SH-SY5Y (cell line): ENCODE results near the gene TMEM82.

Experiments used
- GATA2 ChIP-seq: IDR thresholded peaks from 2 replicates; pipeline ENCODE4 v1.6.1; 2011; ENCODE audit warnings: mild to moderate bottlenecking, low read depth, low read length
- GATA3 ChIP-seq: IDR thresholded peaks from 2 replicates; pipeline ENCODE4 v1.6.1; 2011; ENCODE audit warnings: low read depth, mild to moderate bottlenecking, low read length, moderate library complexity

The TMEM82 gene

GRCh38 chr1:15736892-15737261 lies 5.4 kb upstream of the TMEM82 start:
- TF ChIP-seq GATA3: no peak

DNA sequence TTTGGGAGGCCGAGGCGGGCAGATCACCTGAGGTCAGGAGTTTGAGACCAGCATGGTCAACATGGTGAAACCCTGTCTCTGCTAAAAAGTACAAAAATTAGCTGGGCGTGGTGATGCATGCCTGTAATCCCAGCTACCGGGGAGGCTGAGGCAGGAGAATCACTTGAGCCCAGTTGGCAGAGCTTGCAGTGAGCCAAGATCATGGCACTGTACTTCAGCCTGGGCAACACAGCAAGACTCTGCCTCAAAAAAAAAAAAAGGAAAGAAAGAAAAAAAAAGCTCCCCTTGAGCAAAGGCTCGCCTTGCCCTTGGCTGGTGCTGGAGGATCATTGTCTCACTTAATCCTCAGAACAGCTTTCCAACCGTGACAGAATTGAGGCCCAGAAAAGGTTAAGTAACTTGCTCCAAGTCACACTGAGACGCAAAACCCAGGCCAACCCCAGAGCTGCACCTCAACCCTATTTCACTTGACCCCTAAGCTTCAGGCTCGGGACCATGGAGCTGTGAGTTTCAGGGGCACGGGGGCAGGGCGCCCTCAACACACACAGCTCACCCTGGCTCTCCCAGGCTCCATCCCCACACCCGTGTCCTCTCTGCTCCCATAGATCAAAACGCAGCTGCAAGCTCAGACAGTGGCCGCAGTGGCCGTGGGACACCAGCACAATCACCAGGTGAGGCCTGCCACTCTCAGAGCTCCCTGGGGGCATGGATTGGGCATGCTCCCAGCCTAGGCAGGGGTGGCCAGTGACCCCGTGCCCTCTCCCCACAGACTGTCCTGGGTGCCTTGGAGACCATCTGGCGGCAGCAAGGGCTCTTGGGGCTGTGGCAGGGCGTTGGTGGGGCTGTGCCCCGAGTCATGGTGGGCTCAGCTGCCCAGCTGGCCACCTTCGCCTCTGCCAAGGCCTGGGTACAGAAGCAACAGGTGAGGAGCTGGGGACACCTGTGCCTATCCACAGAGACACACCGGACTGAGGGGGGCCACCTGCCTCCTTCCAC lies 4.7 kb upstream of the TMEM82 start:
- no peak for TF ChIP-seq GATA2
- TF ChIP-seq GATA3: no peak

DNA sequence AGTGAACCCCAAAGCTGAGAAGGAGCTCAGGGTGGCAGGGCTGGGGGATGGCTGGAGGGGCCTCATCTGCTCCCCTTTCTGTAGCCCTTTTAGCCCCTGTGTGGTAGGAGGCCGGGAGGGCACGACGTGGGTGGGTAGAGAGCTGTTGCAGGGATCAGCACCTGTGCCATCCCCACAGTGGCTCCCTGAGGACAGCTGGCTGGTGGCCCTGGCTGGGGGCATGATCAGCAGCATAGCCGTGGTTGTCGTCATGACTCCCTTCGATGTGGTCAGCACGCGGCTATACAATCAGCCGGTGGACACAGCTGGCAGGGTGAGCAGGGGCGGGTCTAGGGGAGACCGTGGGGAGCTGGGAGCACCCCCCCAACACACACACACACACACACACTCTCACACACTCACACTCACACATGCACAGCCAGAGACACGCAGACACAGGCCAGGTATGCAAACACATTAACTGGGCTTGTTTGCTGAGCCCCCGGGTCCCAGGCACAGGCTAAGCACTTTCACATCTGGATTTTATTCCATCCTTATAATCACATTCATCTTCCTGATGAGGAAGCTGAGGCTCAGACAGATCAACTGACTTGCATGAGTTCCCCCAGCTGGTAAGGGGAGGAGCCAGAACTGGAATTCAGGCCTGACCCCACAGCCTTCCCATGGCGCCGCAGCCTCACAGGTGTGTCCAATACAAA lies 3.7 kb upstream of the TMEM82 start:
- TF ChIP-seq GATA3 (no peak), GATA2 (no peak)

- TF ChIP-seq GATA2 (no peak), GATA3 (no peak)
Measured at GRCh38 chr1:15739259-15739658, 3.0 kb upstream of the TMEM82 start.

- TF ChIP-seq GATA2: no peak
- no peak for TF ChIP-seq GATA3
Measured at GRCh38 chr1:15739745-15740144, 2.6 kb upstream of the TMEM82 start.

- TF ChIP-seq GATA3 (no peak), GATA2 (no peak)
Measured at GRCh38 chr1:15740924-15741850, 1.1 kb upstream of the TMEM82 start.

GRCh38 chr1:15744122-15744679 lies 1.9 kb downstream of the TMEM82 start:
- TF ChIP-seq GATA3 (no peak), GATA2 (no peak)

GRCh38 chr1:15747378-15747777 lies 5.1 kb downstream of the TMEM82 start:
- TF ChIP-seq GATA3 (no peak), GATA2 (no peak)

- no peak for TF ChIP-seq GATA3
- no peak for TF ChIP-seq GATA2
Measured at GRCh38 chr1:15748264-15748663, 6.0 kb downstream of the TMEM82 start.

DNA sequence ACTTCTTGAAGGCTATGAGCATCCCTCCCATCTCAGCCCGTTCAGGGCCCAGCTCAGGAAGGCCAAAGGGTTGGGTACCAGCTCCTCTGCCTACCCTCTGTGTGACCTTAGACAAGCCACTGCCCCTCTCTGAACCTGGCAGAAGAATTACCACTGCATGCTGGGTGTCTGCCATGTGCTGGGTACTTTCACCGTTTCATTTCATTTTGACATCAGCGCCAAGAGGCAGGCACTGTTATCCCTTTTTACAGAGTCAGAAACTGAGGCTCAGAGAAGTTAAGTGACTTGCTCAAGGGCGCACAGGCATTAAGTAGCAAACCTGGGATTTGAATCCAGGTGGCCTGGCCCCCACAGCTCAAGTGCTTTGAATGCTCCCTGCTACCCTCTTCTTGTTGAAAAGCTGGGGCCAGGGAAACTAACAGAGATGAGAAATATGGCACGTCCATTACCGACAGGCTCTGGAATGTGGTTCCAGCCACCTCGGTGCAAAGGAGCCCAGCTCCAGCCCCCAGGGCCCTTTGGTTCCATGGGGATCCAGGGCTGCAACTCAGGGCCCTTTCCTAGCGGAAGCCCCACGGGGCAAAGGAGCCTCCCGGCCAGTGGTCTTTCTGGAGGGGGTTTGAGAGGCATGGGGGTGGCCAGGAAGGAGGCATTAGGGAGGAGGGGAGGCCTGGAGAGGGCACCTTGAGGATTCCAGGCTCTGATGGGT lies 6.5 kb downstream of the TMEM82 start:
- TF ChIP-seq GATA2: no peak
- TF ChIP-seq GATA3: no peak

DNA sequence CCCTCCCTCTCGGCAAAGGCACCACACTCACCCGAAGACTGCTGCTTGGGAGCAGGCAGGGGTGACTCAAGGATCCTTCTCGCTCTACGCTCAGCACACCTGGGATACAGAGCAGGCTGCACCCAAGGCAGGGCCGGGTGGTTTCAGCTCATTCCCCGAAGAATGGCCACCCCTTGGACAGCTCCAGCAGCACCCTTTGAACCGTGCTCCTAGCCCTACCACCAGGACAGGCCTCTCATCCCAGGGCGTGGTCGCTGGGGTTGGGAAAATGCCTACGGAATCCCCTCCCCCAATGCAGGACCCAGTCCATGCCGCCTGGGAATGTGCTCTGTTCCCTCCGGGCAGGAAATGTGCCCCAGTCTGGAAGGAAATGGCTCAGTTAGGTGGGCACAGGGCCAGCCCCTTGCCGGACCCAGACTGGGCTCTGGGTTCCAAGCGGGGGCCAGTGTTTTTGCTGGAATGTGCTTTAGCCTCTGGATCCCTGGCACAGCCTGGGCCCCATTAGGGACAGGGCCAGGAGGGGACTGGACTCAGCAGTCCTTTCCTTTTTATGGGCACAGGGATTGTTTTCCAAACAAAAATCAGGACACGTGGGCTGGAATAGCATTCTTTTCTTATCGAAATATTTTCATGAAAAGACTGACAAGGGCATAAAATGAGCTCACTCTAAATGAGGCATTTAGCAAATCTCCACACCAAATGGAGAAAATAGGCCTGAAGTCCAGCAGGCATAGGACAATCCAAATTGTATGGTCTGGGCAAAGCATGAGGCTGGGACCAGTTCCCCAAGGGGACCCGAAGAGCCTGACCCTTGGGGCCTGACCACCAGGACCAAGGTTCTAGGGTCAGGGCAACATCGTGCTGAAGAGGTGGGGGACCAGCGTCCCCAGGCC lies 7.3 kb downstream of the TMEM82 start:
- no peak for TF ChIP-seq GATA3
- no peak for TF ChIP-seq GATA2

GRCh38 chr1:15750924-15751323 lies 8.6 kb downstream of the TMEM82 start:
- TF ChIP-seq GATA3 (no peak), GATA2 (no peak)
